AG09319 (cell line): ENCODE data around the gene PTCD2.

ENCODE experiments used
- DNase-seq: peaks from one replicate; pipeline ENCODE4 v3.0.0-alpha.2; 2010; ENCODE audit warnings: low read depth; ENCODE audit errors: extremely low read depth
- TF ChIP-seq, protein P1 (sequence below): IDR thresholded peaks from 2 replicates; pipeline ENCODE4 v1.5.1; 2011; ENCODE audit warnings: low read depth, mild to moderate bottlenecking, inconsistent platforms, low read length, moderate library complexity

Gene PTCD2

DNA sequence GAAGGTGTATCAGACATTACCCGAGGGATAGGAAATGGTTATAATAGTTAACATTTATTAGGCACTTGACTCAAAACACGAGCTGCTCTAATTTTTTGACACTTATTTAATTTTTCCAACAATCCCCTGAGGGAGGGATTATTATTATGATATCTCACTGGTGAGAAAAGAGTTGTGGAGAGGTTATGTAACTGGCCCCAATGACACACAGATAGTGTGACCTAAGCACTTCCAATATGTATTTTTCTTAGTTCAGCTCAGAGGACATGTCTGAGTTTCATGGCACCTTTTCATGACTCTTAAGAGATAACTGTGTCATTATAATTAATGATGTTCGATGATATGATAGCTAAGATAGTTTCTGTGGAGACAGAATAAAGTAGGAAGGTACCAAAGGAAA lies 86.9 kb downstream of the PTCD2 start:
- DNase-seq = no peak
- TF ChIP-seq, protein P1, sequence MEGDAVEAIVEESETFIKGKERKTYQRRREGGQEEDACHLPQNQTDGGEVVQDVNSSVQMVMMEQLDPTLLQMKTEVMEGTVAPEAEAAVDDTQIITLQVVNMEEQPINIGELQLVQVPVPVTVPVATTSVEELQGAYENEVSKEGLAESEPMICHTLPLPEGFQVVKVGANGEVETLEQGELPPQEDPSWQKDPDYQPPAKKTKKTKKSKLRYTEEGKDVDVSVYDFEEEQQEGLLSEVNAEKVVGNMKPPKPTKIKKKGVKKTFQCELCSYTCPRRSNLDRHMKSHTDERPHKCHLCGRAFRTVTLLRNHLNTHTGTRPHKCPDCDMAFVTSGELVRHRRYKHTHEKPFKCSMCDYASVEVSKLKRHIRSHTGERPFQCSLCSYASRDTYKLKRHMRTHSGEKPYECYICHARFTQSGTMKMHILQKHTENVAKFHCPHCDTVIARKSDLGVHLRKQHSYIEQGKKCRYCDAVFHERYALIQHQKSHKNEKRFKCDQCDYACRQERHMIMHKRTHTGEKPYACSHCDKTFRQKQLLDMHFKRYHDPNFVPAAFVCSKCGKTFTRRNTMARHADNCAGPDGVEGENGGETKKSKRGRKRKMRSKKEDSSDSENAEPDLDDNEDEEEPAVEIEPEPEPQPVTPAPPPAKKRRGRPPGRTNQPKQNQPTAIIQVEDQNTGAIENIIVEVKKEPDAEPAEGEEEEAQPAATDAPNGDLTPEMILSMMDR = no peak

GRCh38 chr5:72407541-72407940 lies 87.4 kb downstream of the PTCD2 start:
- TF ChIP-seq, protein P1 = no peak
- DNase-seq = no peak

- TF ChIP-seq, protein P1 = no peak
- no peak for DNase-seq
These were observed 88.0 kb downstream of the PTCD2 start for GRCh38 chr5:72408127-72408526.

DNA sequence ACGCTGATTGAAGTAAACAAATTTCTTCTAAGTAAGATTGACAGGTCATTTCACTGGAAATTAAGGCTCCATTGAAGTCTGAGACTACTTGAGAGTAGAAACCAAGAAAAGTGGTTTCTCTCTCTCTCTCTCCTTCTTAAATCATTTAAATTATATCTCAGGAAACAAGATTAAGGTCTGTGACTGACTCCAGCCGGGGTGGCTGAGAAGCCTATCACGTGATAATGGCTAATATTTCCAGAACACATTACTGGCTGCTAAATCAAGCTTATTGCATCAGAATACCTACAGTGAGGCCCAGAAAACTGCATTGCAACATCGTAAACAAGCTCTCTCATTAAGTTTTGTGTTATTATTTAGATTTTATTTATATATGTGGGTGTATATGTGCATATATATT lies 88.4 kb downstream of the PTCD2 start:
- TF ChIP-seq, protein P1 = no peak
- DNase-seq = no peak

DNA sequence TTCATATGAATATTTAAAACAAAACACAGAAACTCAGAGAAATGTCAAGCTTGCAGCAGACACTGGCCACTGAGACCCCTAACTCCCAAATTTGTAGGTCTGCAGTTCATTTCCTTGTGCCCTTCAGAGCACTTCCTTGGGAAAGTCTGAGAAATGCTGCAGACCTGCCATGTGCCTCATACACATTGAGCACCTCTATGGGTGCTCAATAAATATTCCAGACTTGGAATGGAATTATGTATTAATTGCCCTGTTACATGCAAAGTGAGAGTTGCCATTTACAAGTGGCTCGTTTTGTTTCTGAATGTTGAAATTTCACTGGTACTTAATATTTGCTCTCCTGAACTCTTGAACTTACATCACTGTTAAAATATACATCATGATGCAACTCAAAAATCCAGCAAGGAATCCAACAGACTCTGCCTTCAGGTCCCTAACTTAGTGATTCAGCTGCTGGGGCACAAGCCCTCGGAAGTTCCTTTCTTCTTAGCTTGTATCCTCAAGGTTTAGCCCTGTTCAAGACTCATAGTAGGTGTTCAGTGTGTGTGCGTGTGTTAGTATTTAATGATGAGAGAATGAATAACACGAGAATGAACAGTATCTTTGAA lies 90.6 kb downstream of the PTCD2 start:
- no peak for DNase-seq
- TF ChIP-seq, protein P1 = no peak

- TF ChIP-seq, protein P1 = peak; percentile 42
- no peak for DNase-seq
These were observed 92.3 kb downstream of the PTCD2 start for GRCh38 chr5:72412283-72413055.

DNA sequence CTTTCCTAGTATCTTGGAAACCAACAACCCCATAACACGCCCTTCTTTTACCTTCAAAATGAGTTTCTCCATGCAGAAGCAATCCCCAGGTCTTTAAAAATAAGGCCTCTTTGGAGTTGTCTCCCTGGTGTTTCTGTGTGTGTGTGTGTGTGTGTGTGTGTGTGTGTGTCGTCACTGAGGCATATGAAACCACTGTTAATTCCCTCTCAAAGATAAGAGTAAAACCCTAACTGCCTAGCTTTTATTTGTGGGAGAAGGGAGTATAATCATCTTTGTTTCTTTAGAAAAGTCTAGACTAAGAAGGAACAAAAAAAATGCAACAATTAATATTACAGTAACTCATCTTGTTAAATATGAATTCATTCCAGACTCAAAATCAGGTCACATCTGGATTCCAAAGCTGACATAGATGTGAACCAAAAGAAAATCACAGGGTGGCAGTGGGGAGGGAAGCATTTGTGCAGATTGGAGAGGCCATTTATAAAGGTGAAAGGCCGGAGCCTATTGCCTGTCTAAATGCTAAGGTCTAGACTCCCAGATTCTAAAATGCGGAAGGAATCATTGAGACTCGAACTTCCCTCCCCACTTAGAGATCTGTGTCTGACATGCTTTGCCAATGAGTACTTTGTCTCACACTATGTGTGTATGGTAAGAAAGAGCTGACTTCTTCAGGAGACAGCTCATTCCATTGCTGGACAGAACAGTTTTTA lies 95.6 kb downstream of the PTCD2 start:
- TF ChIP-seq, protein P1 = no peak
- no peak for DNase-seq
